SU-DHL-6 (cell line): Measurements from ENCODE around the gene CHST9.

ENCODE experiments used
- H2AFZ ChIP-seq: fragments of 200-600 bp; sonication (generic); 2 replicates; pipeline ENCODE4 v1.6.1; 2014; ENCODE audit warnings: low read depth, mild to moderate bottlenecking, moderate library complexity, mixed read lengths, antibody characterized with exemption, low read length; ENCODE audit not compliant: severe bottlenecking
- H3F3A ChIP-seq: fragments of 200-600 bp; shearing (Covaris generic); 2 replicates; pipeline ENCODE4 v1.6.0; 2016; ENCODE audit warnings: antibody characterized with exemption, mild to moderate bottlenecking; ENCODE audit not compliant: insufficient read depth
- H3K27ac ChIP-seq: fragments of 200-600 bp; sonication (generic); 2 replicates; pipeline ENCODE4 v1.5.1; 2016; ENCODE audit warnings: low read depth, mild to moderate bottlenecking, low read length, moderate library complexity, mixed read lengths
- H3K27me3 ChIP-seq: fragments of 200-600 bp; sonication (generic), shearing (Covaris generic); 2 replicates; pipeline ENCODE4 v1.6.0; 2014; ENCODE audit warnings: mild to moderate bottlenecking, low read length
- H3K36me3 ChIP-seq: fragments of 200-600 bp; sonication (generic); 2 replicates; pipeline ENCODE4 v1.6.1; 2014; ENCODE audit warnings: mild to moderate bottlenecking, low read length, mixed read lengths
- H3K4me2 ChIP-seq: fragments of 300-600, 200-600 bp; shearing (Covaris generic), sonication (generic); 2 replicates; pipeline ENCODE4 v1.6.0; 2014; ENCODE audit warnings: low read length, low read depth, mild to moderate bottlenecking; ENCODE audit not compliant: poor library complexity, severe bottlenecking
- H3K4me3 ChIP-seq: fragments of 200-600 bp; sonication (generic); 2 replicates; pipeline ENCODE4 v1.5.1; 2014; ENCODE audit warnings: antibody characterized with exemption, low read length, mild to moderate bottlenecking, mixed read lengths; ENCODE audit not compliant: insufficient read depth, poor library complexity, severe bottlenecking
- H3K79me2 ChIP-seq: fragments of 200-600 bp; sonication (generic); 2 replicates; pipeline ENCODE4 v1.6.1; 2014; ENCODE audit warnings: mild to moderate bottlenecking, low read length, moderate library complexity; ENCODE audit not compliant: insufficient read depth
- H3K9ac ChIP-seq: fragments of 200-600 bp; sonication (generic); 2 replicates; pipeline ENCODE4 v1.7.0; 2014; ENCODE audit warnings: mild to moderate bottlenecking, low read length
- H3K9me2 ChIP-seq: fragments of 200-600 bp; sonication (generic); replicated peaks from 2 replicates; pipeline ENCODE4 v1.6.1; 2014; ENCODE audit warnings: low read length; ENCODE audit not compliant: insufficient read depth
- H3K9me3 ChIP-seq: fragments of 200-600 bp; sonication (generic); 2 replicates; pipeline ENCODE4 v1.6.1; 2014; ENCODE audit warnings: low read length, mixed read lengths; ENCODE audit not compliant: insufficient read depth
- H4K20me1 ChIP-seq: fragments of 200-600 bp; sonication (generic); 2 replicates; pipeline ENCODE4 v1.6.1; 2014; ENCODE audit warnings: low read depth, mild to moderate bottlenecking, antibody characterized with exemption, low read length, moderate library complexity, mixed read lengths
- CTCF ChIP-seq: fragments of 200-600 bp; sonication (generic); IDR thresholded peaks from one replicate; pipeline ENCODE4 v1.5.1; 2017; ENCODE audit warnings: antibody characterized with exemption, mild to moderate bottlenecking, low read length, moderate library complexity; ENCODE audit not compliant: insufficient read depth, poor library complexity, severe bottlenecking
- EZH2phosphoT487 ChIP-seq: fragments of 200-600 bp; sonication (generic), shearing (Covaris generic); conservative IDR thresholded peaks from 2 replicates; pipeline ENCODE4 v1.6.1; 2018; ENCODE audit warnings: mild to moderate bottlenecking, antibody characterized with exemption, low read length, moderate library complexity, mixed read lengths

CHST9 gene

DNA sequence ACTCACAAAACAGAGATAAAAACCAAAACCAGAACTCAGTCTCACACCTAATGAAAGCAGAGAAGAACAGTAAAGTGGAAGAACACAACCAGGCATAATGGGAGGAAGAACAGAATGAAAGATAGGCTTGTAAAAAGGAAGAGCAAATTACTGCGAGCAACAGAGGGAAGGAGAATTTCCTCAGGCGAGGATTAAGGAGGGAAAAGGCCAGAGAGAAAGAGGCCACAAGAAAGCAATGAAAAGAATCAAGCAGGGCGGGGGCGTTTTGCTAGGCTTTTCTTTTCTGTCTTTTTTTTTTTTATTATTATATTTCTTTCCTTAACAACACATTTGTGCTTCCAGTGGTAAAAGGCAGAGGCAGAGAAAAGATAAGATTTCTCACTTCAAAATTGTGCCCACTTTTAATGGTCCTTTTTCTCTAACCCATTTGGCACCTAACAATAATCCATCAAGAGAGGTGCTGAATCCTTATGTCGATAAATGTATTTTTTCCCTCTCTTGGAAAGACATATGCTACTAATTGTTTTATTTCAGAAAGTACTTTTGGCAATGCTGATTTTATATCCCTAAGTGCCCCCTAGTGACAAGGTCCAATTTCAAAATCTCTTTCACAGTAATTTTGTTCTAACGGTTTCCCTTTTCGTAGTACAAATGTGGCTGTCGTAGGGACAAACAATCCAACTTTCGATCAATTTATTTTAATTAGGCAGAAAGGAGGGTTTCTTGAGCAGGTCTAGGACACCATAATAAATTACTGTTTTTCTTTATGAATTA, 180.9 kb downstream of the CHST9 start:
- H3K27me3 ChIP-seq = no peaks in the 10 kb centered on the region
- H3K4me2 ChIP-seq = peak overlapping the region; percentile 52
- peak overlapping the region; percentile 14 for H3K4me3 ChIP-seq
- peak overlapping the region; percentile 47 for H3K9ac ChIP-seq
- H3K79me2 ChIP-seq = no peaks in the 10 kb centered on the region
- no peaks in the 10 kb centered on the region for H3K9me3 ChIP-seq
- TF ChIP-seq EZH2phosphoT487 (no peak), CTCF (peak; percentile 88)
- peaks cover 29% of the 10 kb centered on the region for H3F3A ChIP-seq
- no peaks in the 10 kb centered on the region for H3K36me3 ChIP-seq
- H3K27ac ChIP-seq = peak overlapping the region; percentile 98
- H2AFZ ChIP-seq = peak overlapping the region; percentile 95
- no peaks in the 10 kb centered on the region for H3K9me2 ChIP-seq
- no peaks in the 10 kb centered on the region for H4K20me1 ChIP-seq

- Histone ChIP-seq H3K27me3 (no peaks in the 10 kb centered on the region), H3F3A (peaks cover 43% of the 10 kb centered on the region), H3K36me3 (no peaks in the 10 kb centered on the region), H3K9me2 (no peaks in the 10 kb centered on the region), H3K9ac (peak overlapping the region; percentile 53), H3K4me3 (peak overlapping the region; percentile 23), H3K4me2 (peak overlapping the region; percentile 91), H3K79me2 (no peaks in the 10 kb centered on the region), H2AFZ (peak overlapping the region; percentile 71), H4K20me1 (no peaks in the 10 kb centered on the region), H3K9me3 (no peaks in the 10 kb centered on the region), H3K27ac (peak overlapping the region; percentile 98)
- no peak for TF ChIP-seq EZH2phosphoT487
- no peak for TF ChIP-seq CTCF
These were observed 185.3 kb downstream of the CHST9 start for GRCh38 chr18:26999797-27000196.

DNA sequence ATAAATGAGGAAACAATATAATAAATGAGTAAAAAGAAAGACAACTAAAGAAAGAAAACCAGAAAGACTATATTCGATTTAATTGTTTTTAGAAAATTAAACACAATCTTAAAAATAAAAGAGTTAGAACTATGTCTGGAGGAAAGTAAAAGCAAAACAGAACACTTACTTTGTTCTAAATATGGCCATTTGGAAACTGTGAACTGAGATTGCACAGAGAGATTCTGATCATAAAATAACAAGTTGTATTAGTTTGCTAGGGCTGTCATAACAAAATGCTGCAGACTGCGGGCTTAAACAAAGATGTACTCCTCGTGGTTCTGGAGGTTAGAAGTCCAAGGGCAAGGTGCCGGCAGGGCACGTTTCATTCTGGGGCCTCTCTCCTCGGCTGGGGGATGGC, 191.5 kb downstream of the CHST9 start:
- H3K27me3 ChIP-seq = no peaks in the 10 kb centered on the region
- H3K4me2 ChIP-seq = peak overlapping the region; percentile 41
- H3K9ac ChIP-seq = no peak overlapping the region
- TF ChIP-seq CTCF = no peak
- peak overlapping the region; percentile 56 for H3K27ac ChIP-seq
- H3K4me3 ChIP-seq = peak overlapping the region; percentile 11
- H3K36me3 ChIP-seq = peaks cover 3% of the 10 kb centered on the region; the same call in 1 of the 2 replicates
- no peaks in the 10 kb centered on the region for H3K9me2 ChIP-seq
- H3K9me3 ChIP-seq = no peaks in the 10 kb centered on the region; the same call in 1 of the 2 replicates
- H4K20me1 ChIP-seq = no peaks in the 10 kb centered on the region
- peaks cover 22% of the 10 kb centered on the region; the same call in 1 of the 2 replicates for H3F3A ChIP-seq
- H3K79me2 ChIP-seq = no peaks in the 10 kb centered on the region
- peak overlapping the region; percentile 86 for H2AFZ ChIP-seq
